ENCODE data around the gene FRS2.
"Not testable (repeated sequence)": the region's sequence is repeated elsewhere in the genome, so short reads cannot be mapped to it uniquely, and the experiment has no call there.

FRS2 gene

DNA sequence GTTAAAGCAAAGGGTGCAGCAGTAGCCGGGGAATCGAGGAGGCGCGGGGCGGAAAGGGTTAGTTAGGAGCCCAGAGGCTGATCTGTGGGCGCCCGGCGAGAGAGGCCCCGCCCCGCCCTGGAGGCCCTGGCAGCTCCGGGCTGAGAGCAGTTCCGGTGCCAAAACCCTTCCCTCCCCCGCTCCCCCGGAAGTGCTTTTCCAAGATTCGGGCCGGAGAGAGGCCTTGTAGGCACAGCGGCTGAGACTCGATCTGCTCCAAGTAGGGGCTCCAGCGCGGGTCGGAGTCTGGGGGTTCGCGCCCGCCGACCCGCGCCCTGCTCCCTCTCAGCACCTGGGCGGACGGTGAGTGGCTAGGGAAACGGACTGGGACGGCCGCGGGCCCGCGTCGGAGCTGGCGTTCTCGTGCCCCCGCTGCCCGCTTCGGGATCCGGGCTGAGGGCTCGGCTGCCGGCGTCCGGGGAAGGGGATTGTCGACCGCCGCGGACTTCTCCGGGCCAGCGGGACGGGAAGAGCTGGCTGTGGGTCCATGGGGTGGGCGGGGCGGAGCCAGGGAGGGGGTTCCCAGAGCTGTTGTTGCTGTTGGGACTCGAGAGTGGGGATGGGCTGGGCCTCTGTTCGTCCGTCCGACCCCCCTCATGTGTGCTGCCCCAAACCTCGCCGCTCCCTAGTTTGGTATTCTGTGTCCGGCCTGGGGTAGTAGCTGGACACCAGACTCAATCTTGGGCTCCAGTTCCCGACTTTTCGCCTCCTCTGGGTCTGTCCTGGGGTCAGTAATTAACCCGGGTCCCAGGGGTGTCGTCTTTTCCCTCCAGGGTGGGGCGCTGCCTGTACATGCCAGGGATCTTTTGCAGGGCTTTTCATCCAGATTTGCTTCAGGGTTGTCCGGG is at the start of gene FRS2:
FRS2 (plus strand) TSS at position 200 of the 887 bp plus-strand sequence. CDS start 98,643 bp downstream, outside the sequence.
- DNase-seq, result peak; percentile 88

- no peak for DNase-seq
Measured at GRCh38 chr12:69421548-69421947, 48.6 kb upstream of the FRS2 start.

DNA sequence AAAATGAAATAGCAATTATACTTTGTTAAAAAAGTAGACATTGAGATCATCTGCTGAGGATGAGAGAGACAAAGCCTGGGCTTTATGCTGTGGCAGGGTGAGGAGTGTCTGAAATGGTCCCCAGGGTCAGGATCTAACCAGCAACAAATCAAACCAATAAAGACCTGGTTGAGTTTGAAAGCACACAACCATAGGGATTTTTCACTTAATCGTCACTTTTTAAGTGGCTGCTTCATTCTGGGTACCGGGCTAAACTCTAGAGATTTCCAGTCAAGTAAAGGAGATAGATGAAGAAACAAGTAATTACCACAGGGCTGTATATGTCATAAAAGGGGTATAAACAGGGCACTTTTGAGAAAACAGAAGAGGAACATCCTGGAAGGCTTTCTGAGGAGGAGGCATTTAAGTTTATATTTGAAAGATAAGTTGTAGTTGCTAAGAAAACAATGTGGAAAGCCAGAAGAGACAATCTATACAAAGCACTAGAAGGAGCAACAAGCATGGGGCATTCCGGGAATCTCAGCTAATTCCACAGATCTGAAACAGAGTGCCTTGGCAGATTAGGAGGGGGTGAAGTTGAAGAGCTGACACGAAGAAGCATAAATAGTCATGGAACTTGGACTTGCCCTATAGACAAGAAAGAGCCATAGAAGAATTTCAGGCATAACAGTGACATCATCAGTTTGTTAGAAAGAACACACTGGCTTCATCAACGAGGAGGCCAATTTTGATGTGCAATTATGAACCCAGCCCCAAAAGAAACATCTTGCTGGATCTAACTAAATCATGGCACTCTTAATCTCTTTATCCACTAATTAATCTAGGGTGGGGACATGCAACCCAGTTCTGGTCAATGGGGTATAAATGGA is 46.9 kb upstream of the FRS2 start:
- DNase-seq, result no peak

- no peak for DNase-seq
Measured at GRCh38 chr12:69425417-69425816, 44.8 kb upstream of the FRS2 start.

DNA sequence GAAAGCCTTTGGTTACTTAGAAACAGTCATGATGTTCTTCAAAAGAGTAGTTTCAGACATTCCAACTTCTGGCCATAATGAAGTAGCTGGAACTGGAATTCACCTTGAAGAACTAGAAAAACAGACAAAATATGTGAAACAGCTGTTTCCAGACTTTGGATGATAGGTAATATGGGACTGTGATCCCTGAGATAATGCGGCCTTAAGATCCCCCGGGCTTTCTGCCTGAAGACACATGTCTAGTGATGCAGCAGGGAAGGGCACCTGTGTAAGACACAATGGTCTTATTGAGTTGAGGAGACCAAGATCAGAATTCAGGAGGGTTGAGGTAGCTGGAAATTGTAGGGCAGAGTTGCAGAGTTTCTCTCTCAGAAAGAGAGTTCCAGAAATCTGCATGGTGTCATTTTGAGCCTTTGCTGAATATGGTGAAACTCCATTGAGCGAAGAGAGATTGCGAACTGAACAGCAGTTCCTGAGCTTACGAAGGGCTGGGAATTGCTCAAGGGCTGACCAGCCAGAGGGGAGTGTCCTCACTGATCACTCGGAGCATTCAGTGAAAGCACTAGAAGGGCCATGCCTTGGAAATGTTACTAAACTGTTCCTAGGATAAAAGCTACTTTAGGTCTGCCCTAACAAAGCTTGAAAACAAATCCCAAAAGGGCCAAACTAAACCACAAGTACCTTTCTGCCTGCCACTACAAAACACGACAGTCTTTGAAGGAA is 41.7 kb upstream of the FRS2 start:
- no peak for DNase-seq

GRCh38 chr12:69430942-69431590 is 39.1 kb upstream of the FRS2 start:
- no peak for DNase-seq

GRCh38 chr12:69431591-69432222 is 38.5 kb upstream of the FRS2 start:
- DNase-seq, result no peak

GRCh38 chr12:69433653-69434052 is 36.5 kb upstream of the FRS2 start:
- no peak for DNase-seq

GRCh38 chr12:69435644-69436043 is 34.5 kb upstream of the FRS2 start:
- DNase-seq, result no peak

- no peak for DNase-seq
Measured at GRCh38 chr12:69437073-69437472, 33.1 kb upstream of the FRS2 start.

DNA sequence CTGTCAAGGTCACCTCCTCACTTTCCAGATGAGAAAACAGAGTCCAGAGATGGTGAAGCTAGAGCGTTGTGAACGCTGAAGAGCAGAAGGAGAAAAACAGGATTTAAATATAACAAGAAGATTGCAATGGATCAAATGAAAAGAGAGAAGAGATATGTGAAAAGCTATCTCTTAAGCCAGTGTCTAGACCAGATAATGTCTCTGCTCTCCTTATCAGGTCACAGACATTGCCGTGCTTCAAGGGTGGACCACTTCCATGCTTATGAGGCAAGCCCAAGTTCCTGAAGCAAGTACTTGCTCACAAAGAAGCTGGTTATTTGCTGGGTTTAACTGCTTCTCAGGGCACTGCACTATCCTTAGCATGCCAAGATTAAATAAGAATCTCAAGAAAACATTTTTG is 31.6 kb upstream of the FRS2 start:
- no peak for DNase-seq

GRCh38 chr12:69440016-69440415 is 30.2 kb upstream of the FRS2 start:
- DNase-seq, result no peak

- no peak for DNase-seq
Measured at GRCh38 chr12:69440886-69441285, 29.3 kb upstream of the FRS2 start.

- DNase-seq, result no peak
Measured at GRCh38 chr12:69442894-69443293, 27.3 kb upstream of the FRS2 start.

GRCh38 chr12:69443916-69444315 is 26.3 kb upstream of the FRS2 start:
- no peak for DNase-seq

- no peak for DNase-seq
Measured at GRCh38 chr12:69447892-69448291, 22.3 kb upstream of the FRS2 start.

DNA sequence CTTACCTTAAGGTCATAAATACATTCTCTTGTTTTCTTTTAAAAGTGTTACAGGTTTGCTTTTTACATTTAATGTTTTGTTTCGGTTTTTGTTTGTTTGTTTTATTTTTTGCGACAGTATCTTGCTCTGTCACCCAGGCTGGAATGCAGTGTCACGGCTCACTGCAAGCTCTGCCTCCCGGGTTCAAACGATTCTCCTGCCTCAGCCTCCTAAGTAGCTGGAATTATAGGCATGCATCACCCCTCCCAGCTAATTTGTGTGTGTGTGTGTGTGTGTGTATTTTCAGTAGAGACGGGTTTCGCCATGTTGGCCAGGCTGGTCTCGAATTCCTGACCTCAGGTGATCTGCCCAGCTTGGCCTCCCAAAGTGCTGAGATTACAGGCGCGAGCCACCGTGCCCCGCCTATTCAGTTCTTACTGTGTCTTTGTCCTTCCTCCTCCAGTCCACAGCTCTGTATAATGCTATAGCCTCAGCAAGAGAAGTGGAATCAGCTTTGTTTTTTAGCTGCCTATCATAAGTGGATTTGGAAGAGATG is 17.5 kb upstream of the FRS2 start:
- not testable (repeated sequence) for DNase-seq

- no peak for DNase-seq
Measured at GRCh38 chr12:69456239-69456638, 13.9 kb upstream of the FRS2 start.

GRCh38 chr12:69457433-69457832 is 12.8 kb upstream of the FRS2 start:
- no peak for DNase-seq

GRCh38 chr12:69459477-69459876 is 10.7 kb upstream of the FRS2 start:
- no peak for DNase-seq

DNA sequence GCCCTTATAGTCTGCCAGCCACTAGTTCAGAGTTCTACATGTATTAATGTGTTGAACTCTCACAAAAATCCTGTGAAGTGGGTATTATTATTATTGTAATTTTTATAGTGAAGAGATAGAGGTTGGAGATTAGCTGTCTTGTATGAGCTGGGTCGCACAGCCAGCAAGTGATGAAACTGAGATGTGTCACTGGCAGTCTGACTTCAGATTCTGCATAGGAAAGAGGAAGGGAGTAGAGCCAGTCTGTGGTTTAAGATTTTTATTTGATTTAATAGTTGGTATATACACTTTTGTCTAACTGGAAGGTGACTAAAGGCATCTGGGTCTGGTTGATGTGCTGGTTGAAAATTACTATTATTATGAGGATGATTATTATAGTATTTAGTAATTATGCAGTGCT is 5.8 kb upstream of the FRS2 start:
- peak; percentile 21 for DNase-seq

GRCh38 chr12:69466867-69467266 is 3.3 kb upstream of the FRS2 start:
- DNase-seq, result no peak

Data from NCI-H2227 treated with DMSO at 0.1 percent for 48 hours (cell line).